NOMO-1 (cell line): ENCODE data around the gene DCHS2.

ENCODE experiments used
- DNase-seq, 2 experiments: peaks; one replicate each; lab custom pipeline; 2025; ENCODE audit not compliant: unreplicated experiment in 2 of 2; lab: John Stamatoyannopoulos, UW

The DCHS2 gene

GRCh38 chr4:154490234-154490582 lies 1.4 kb downstream of the DCHS2 start:
- DNase-seq = no peak

- no peak for DNase-seq
Measured at GRCh38 chr4:154489558-154490233, 1.9 kb downstream of the DCHS2 start.

DNA sequence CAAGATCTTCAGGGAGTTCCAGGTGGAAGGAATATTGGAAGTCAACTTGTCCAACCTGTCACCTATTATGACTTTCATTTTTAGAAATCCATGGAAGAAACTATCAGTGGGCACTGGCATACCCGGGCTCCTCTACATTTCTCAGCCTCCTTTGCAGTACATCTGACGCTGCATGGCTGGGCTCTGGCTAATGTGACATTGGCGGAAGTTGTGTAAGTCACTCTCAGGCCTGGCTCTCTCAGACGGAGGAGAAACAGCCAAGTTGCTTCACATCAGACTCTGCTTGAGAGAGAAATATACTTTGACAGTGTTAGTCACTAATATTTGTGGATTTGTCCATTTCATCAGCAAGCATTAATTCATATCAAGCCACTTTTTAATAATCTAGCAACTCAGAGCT lies 4.5 kb downstream of the DCHS2 start:
- peak; percentile 6 to 49 for DNase-seq

DNA sequence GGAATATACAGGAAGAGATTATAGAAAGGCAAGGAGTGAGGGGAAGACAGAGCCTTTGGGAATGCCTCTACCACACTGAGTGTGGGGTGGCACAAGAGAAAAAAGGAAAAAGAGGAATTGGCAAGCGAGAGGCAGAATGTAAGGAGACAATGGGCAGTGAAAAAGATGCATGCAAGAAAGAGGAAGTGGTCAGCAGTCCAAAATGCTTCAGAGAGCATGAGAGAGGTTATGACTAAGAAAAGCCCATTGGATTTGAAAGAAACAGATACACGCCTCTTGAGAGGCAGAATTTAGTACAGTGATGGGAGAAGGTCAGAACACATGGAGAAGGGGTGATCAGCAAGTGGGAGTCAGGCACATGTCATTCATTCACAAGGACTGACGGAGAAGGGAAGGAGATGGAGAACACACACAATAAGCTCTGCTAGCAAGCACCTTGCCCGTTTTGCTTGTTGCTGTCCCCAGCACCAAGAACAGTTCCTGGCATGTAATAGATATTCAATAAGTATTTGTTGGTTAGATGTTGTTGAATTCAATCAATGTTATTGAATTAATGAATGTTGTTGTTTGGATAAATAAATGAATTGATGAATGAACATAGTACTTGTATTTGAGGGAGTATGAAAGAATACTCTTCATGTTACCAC lies 6.3 kb downstream of the DCHS2 start:
- DNase-seq = peak; percentile 65 to 82

- no peak for DNase-seq
Measured at GRCh38 chr4:154478547-154478946, 13.1 kb downstream of the DCHS2 start.

- DNase-seq = no peak
Measured at GRCh38 chr4:154478128-154478527, 13.5 kb downstream of the DCHS2 start.

- DNase-seq = no peak
Measured at GRCh38 chr4:154476232-154476631, 15.4 kb downstream of the DCHS2 start.

GRCh38 chr4:154475820-154476219 lies 15.8 kb downstream of the DCHS2 start:
- no peak for DNase-seq

GRCh38 chr4:154473497-154473896 lies 18.1 kb downstream of the DCHS2 start:
- no peak for DNase-seq

DNA sequence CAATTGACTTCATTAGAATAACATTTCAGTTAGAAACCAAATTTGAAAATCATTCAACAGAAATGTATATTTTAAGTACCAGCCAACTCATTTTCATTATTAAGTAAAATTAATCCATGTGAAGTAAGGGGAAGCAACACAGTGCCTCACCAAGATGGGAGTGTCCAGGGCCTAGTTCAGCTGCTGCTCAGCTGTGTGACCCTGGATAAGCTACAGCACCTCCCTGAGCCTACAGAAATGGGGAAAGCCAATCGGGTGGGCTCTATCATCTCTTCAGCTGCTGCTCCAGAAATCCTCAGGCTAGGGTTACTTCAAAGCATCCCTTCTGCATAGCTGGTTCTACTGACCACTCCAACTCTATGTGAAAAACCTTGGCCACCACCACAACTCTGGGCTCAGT lies 18.7 kb downstream of the DCHS2 start:
- DNase-seq = no peak

DNA sequence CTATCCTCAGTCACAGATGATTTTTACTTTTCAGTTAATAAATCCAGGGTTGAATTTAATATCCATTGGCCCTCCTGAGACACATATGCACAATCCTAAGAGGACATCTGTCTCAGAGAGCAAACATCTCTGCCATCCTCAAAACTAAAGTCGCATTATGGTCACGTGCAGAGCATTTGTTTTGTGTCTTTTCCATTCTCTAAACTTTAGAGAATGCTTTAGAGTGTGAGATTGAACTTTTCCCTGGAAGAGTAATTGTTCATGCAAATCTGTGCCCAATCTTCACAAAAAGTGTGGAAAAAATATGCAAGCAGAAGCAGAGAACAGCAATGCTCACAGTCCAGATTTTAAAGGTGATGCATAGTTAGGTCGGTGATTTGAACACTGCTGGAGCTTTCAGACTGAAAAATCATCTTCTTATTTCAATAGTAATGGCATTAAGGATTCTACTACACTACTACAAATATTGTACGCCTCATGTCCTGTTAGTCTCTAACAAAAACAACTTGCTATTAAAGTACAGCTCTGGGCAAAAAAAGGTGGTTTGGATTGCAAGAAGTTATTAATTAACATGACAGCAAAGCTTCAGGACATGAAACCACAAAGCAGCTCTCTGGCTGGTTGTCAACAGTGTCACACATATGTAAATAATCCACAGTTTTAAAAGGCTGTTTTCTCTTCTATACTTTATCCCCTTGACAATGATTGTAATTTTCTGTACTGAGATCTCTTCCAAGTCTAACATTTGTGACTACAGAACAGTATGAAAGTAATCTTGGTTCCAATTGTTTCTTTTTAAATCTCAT lies 19.9 kb downstream of the DCHS2 start:
- DNase-seq = peak in 1 of 2 experiments; percentile 20

- no peak for DNase-seq
Measured at GRCh38 chr4:154471032-154471431, 20.6 kb downstream of the DCHS2 start.

DNA sequence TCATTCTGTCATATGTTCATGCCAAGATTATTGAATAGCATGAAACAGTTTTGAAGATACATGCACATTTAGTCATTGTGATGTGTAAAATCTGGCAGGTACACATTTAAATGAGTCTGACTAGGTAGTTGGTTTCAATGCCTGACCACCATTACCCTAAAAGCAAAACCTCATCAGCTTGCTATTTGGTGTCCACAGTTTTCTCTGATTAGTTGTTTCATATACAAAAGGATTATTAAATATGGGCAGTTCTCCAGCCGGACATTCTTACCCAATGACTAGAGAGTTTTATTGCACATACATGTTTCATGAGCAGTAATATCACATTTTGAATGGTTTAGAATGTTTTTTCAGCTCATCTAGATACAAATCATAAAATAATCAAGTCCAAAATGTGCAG lies 23.7 kb downstream of the DCHS2 start:
- no peak for DNase-seq

GRCh38 chr4:154466336-154466735 lies 25.3 kb downstream of the DCHS2 start:
- no peak for DNase-seq

DNA sequence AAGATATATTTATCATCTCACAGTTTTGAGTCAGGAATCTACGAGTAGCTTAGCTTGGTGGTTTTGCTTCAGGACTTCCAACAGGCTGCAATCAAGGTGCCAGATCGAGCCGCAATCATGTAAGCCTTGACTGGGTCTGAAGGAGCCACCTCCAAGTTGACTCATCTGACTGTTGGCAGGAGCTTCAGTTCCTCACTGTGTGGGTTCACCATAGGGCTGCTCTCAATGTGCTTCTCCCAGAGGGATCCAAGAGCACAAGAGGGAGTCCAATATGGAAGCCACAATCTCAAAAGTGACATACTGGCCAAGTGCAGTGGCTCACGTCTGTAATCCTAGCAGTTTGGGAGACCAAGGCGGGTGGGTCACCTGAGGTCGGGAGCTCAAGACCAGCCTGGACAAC lies 26.5 kb downstream of the DCHS2 start:
- DNase-seq = no peak

- DNase-seq = no peak
Measured at GRCh38 chr4:154464654-154465053, 26.9 kb downstream of the DCHS2 start.

DNA sequence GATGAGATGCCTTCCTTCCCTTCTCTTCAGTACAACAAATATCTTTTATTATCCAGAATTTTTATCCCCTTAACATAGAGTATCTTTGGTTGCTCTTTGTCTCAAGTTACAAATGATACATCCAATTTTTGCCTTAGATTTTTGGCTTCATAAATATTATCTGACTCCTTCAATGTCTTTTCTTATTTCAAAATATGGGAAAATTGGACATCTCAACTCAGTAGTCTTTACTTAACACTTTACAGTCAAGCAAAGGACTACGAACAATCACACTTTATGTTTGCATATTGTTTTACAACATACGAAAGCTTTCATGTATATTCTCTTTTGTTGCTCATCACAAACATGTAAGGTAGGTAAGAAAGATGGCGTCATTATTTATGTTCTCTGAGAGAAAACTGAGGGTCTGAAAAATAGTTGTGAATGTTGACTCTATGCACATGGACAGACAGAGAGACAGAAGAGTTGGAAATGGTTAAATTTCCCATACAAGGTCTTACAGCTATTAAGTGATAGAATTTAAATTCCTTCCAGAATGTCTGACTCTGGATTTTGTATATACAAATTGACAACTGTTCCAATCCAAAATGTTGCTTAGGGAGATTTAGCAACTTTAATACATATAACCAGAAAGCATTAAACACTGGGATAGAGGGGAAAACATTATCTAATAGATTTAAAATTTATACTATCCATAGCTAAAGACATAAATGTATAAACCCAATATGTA lies 29.4 kb downstream of the DCHS2 start:
- DNase-seq = no peak

DNA sequence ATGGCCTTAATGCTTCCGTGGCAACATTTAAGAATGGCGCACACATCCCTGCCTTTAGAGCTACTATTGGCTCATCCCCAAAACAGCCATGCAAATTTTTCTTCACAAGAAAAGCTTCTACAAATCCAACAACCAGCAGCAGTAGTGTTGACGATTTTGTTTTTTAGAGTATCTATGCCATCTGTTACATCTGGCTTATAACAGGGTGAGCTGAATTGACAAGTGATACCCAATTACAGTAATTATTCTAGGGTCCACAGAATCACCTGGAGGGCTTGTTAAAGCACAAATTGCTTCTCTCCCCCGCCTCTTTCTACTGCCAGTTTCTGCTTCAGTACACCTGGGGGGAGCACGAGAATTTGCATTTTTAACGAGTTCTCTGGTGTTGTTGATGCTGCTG lies 34.1 kb downstream of the DCHS2 start:
- DNase-seq = no peak

GRCh38 chr4:154456889-154457288 lies 34.7 kb downstream of the DCHS2 start:
- no peak for DNase-seq

GRCh38 chr4:154456240-154456639 lies 35.4 kb downstream of the DCHS2 start:
- DNase-seq = no peak

GRCh38 chr4:154455111-154455510 lies 36.5 kb downstream of the DCHS2 start:
- DNase-seq = no peak
